C4-2B (cell line): ENCODE data around the gene GRM7.

ENCODE experiments used
- CTCF ChIP-seq: fragments of 450-650 bp; conservative IDR thresholded peaks from 2 replicates; pipeline ENCODE4 v1.5.1; 2017; ENCODE audit warnings: mild to moderate bottlenecking
- ZFX ChIP-seq: fragments of 450-650 bp; IDR thresholded peaks from 2 replicates; pipeline ENCODE4 v1.6.1; 2017

- TF ChIP-seq CTCF (no peak), ZFX (no peak)
Observed at GRCh38 chr3:7667774-7668173, 806.9 kb downstream of the GRM7 start.
